HCT116 (cell line): Measurements from ENCODE around the gene C20orf204.

Source experiments
- EGR1 ChIP-seq: IDR thresholded peaks from 2 replicates; pipeline ENCODE4 v1.6.1; 2012; ENCODE audit warnings: low read depth
- EZH2 ChIP-seq: fragments of 200-600 bp; sonication (generic); IDR thresholded peaks from 2 replicates; pipeline ENCODE4 v1.6.1; 2017; ENCODE audit warnings: antibody characterized with exemption, mixed run types
- EZH2phosphoT487 ChIP-seq: fragments of 200-600 bp; IDR thresholded peaks from 2 replicates; pipeline ENCODE4 v1.6.1; 2018; ENCODE audit warnings: antibody characterized with exemption, borderline replicate concordance
- FOSL1 ChIP-seq: IDR thresholded peaks from 2 replicates; pipeline ENCODE4 v1.6.1; 2012; ENCODE audit warnings: low read depth
- POLR2A ChIP-seq: IDR thresholded peaks from 2 replicates; pipeline ENCODE4 v1.7.0; 2011; ENCODE audit warnings: borderline replicate concordance; ENCODE audit not compliant: insufficient read depth, insufficient read length; ENCODE audit errors: extremely low read depth
- POLR2AphosphoS5 ChIP-seq: IDR thresholded peaks from 2 replicates; pipeline ENCODE4 v1.6.1; 2011; ENCODE audit warnings: mild to moderate bottlenecking, low read depth, low read length, moderate library complexity
- SIN3A ChIP-seq: IDR thresholded peaks from 2 replicates; pipeline ENCODE4 v1.6.1; 2012; ENCODE audit warnings: low read depth
- SP1 ChIP-seq: IDR thresholded peaks from 2 replicates; pipeline ENCODE4 v1.6.1; 2012; ENCODE audit warnings: low read depth
- SRF ChIP-seq: IDR thresholded peaks from 2 replicates; pipeline ENCODE4 v1.6.1; 2012; ENCODE audit warnings: low read depth
- TCF7L2 ChIP-seq: IDR thresholded peaks from 2 replicates; pipeline ENCODE4 v1.7.0; 2011; ENCODE audit warnings: borderline replicate concordance, inconsistent platforms; ENCODE audit not compliant: insufficient read depth, insufficient read length; ENCODE audit errors: extremely low read depth
- ZNF274 ChIP-seq: fragments of 200-500 bp; sonication (Bioruptor generic); IDR thresholded peaks from 2 replicates; pipeline ENCODE4 v1.6.1; 2014; ENCODE audit warnings: mild to moderate bottlenecking, low read depth, low read length, inconsistent platforms
- TF ChIP-seq, protein P1 (sequence below), 3 experiments: fragments of 200-600 bp in 1 of 3; sonication (generic) in 1 of 3; IDR thresholded peaks in 2 of 3; conservative IDR thresholded peaks in 1 of 3; 2 replicates each; pipeline ENCODE4 v1.5.1; 2012 to 2017; ENCODE audit warnings: low read depth in 2 of 3, low read length in 2 of 3, antibody characterized with exemption in 1 of 3, borderline replicate concordance in 1 of 3, control low read depth in 1 of 3, mild to moderate bottlenecking in 1 of 3, mixed read lengths in 1 of 3, mixed run types in 1 of 3, moderate library complexity in 1 of 3; ENCODE audit not compliant: insufficient read depth in 1 of 3
- TF ChIP-seq, protein P2 (sequence below): IDR thresholded peaks from 2 replicates; pipeline ENCODE4 v1.6.1; 2012
- TF ChIP-seq, protein P3 (sequence below): IDR thresholded peaks from 2 replicates; pipeline ENCODE4 v1.6.1; 2012; ENCODE audit warnings: low read depth

DNA sequence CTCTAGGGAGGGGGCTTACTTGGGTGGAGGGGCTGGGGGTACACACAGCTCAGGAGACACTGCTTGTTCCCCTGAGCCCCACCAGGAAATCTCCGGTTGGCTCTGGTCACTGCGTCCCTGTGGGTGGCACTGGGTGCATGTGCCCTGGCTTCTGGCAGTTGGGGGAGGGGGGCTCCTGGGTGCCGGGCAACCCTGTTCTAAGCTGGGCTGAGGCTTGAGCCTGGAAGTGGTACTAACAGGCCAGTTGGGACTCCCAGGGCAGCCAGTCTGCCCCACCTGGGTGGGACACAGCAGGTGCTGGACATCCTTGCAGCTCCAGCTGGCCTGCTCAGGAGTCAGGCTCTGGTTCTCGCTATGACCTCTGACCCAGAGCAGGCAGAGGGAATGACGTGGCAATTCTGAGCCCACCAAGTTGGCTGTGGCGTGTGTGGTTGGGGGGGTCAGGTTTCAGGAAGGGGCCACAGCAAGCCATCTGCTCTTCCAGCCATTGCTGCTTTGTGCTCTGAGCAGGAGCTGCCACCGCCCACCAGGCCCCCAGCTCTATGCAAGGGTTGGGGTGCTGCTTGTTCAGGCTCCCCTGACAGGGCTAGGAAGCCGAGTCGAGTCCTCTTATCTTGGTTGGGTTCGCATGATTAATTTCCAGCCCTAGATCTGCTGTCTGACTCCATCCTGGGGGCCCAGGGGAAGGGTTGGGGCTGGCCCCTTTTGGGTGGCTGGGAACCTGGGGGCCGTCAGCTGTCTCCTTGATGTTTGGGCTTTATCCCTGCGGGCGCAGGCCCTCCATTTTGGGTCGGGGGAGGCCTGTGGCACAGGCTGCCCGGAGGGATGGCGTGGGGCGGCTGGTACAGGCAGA lies 590 bp downstream of the C20orf204 start:
- TF ChIP-seq, protein P1, sequence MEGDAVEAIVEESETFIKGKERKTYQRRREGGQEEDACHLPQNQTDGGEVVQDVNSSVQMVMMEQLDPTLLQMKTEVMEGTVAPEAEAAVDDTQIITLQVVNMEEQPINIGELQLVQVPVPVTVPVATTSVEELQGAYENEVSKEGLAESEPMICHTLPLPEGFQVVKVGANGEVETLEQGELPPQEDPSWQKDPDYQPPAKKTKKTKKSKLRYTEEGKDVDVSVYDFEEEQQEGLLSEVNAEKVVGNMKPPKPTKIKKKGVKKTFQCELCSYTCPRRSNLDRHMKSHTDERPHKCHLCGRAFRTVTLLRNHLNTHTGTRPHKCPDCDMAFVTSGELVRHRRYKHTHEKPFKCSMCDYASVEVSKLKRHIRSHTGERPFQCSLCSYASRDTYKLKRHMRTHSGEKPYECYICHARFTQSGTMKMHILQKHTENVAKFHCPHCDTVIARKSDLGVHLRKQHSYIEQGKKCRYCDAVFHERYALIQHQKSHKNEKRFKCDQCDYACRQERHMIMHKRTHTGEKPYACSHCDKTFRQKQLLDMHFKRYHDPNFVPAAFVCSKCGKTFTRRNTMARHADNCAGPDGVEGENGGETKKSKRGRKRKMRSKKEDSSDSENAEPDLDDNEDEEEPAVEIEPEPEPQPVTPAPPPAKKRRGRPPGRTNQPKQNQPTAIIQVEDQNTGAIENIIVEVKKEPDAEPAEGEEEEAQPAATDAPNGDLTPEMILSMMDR (IDR thresholded peaks at IDR 0.05 in 2 of 3, conservative IDR thresholded peaks at IDR 0.05 in 1 of 3; ENCODE audit: borderline replicate concordance in 1 of 3, insufficient read depth in 1 of 3, low read depth in 2 of 3, low read length in 2 of 3) = no peak
- TF ChIP-seq EZH2 (no peak), POLR2AphosphoS5 (no peak), EGR1 (no peak), TCF7L2 (no peak), SRF (no peak), SIN3A (no peak), ZNF274 (no peak), POLR2A (no peak), EZH2phosphoT487 (no peak), FOSL1 (no peak), SP1 (no peak)
- TF ChIP-seq, protein P2, sequence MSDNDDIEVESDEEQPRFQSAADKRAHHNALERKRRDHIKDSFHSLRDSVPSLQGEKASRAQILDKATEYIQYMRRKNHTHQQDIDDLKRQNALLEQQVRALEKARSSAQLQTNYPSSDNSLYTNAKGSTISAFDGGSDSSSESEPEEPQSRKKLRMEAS = no peak
- TF ChIP-seq, protein P3, sequence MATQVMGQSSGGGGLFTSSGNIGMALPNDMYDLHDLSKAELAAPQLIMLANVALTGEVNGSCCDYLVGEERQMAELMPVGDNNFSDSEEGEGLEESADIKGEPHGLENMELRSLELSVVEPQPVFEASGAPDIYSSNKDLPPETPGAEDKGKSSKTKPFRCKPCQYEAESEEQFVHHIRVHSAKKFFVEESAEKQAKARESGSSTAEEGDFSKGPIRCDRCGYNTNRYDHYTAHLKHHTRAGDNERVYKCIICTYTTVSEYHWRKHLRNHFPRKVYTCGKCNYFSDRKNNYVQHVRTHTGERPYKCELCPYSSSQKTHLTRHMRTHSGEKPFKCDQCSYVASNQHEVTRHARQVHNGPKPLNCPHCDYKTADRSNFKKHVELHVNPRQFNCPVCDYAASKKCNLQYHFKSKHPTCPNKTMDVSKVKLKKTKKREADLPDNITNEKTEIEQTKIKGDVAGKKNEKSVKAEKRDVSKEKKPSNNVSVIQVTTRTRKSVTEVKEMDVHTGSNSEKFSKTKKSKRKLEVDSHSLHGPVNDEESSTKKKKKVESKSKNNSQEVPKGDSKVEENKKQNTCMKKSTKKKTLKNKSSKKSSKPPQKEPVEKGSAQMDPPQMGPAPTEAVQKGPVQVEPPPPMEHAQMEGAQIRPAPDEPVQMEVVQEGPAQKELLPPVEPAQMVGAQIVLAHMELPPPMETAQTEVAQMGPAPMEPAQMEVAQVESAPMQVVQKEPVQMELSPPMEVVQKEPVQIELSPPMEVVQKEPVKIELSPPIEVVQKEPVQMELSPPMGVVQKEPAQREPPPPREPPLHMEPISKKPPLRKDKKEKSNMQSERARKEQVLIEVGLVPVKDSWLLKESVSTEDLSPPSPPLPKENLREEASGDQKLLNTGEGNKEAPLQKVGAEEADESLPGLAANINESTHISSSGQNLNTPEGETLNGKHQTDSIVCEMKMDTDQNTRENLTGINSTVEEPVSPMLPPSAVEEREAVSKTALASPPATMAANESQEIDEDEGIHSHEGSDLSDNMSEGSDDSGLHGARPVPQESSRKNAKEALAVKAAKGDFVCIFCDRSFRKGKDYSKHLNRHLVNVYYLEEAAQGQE = no peak
